Measurements from ENCODE around the gene EIF4E1B.

DNA sequence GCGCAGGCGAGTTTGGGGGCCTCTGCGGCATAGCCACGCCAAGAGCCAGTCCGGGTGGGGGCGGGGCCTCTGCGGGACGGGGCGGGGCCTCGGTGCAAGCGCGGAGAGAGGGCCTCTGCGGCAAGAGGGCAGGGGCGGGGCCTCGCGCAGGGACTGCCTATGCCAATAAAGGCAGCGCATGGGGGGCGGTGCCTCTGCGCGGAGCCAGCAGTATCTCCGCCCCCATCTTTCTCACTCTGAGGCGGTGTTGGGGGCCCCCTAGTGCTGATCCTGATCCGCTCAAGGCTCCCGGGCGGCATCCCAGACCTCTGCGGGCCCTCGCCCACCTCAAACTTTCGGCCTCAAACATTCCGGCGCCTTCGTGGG is 11.3 kb upstream of the EIF4E1B start:
- TF ChIP-seq, protein P1, sequence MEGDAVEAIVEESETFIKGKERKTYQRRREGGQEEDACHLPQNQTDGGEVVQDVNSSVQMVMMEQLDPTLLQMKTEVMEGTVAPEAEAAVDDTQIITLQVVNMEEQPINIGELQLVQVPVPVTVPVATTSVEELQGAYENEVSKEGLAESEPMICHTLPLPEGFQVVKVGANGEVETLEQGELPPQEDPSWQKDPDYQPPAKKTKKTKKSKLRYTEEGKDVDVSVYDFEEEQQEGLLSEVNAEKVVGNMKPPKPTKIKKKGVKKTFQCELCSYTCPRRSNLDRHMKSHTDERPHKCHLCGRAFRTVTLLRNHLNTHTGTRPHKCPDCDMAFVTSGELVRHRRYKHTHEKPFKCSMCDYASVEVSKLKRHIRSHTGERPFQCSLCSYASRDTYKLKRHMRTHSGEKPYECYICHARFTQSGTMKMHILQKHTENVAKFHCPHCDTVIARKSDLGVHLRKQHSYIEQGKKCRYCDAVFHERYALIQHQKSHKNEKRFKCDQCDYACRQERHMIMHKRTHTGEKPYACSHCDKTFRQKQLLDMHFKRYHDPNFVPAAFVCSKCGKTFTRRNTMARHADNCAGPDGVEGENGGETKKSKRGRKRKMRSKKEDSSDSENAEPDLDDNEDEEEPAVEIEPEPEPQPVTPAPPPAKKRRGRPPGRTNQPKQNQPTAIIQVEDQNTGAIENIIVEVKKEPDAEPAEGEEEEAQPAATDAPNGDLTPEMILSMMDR (conservative IDR thresholded peaks at IDR 0.05; ENCODE audit: low read depth, low read length) = peak; percentile 67
- TF ChIP-seq EZH2 (IDR thresholded peaks at IDR 0.05; ENCODE audit: borderline replicate concordance, low read depth, low read length, poor library complexity, severe bottlenecking) = no peak
